Activated CD4-positive, alpha-beta T cell treated with anti-CD3 and anti-CD28 coated beads, Interleukin-2, amount 50 U/mL, for 16 hours (primary cell): ENCODE results near the gene ADARB1.
A peak's percentile ranks its signal among the peaks of the same experiment; 100 is the strongest.

ENCODE experiments used
- DNase-seq: peaks from one replicate; pipeline ENCODE4 v3.0.0-alpha.2; 2020

ADARB1 gene

GRCh38 chr21:45215213-45215612 lies 140.8 kb downstream of the ADARB1 start:
- DNase-seq, result no peak

- no peak for DNase-seq
These were observed 142.6 kb downstream of the ADARB1 start for GRCh38 chr21:45217010-45217409.

GRCh38 chr21:45219517-45219916 lies 145.1 kb downstream of the ADARB1 start:
- DNase-seq, result no peak

GRCh38 chr21:45220071-45220481 lies 145.7 kb downstream of the ADARB1 start:
- DNase-seq, result no peak

- no peak for DNase-seq
These were observed 146.5 kb downstream of the ADARB1 start for GRCh38 chr21:45220714-45221490.

- DNase-seq, result no peak
These were observed 147.6 kb downstream of the ADARB1 start for GRCh38 chr21:45222001-45222400.

- no peak for DNase-seq
These were observed 149.1 kb downstream of the ADARB1 start for GRCh38 chr21:45223236-45224185.

GRCh38 chr21:45224189-45224938 lies 150.0 kb downstream of the ADARB1 start:
- DNase-seq, result no peak

GRCh38 chr21:45225041-45225740 lies 150.8 kb downstream of the ADARB1 start:
- no peak for DNase-seq

GRCh38 chr21:45225741-45226327 lies 151.5 kb downstream of the ADARB1 start:
- DNase-seq, result no peak

GRCh38 chr21:45226540-45227326 lies 152.4 kb downstream of the ADARB1 start:
- peak; percentile 23 for DNase-seq

- no peak for DNase-seq
These were observed 153.4 kb downstream of the ADARB1 start for GRCh38 chr21:45227735-45228134.

GRCh38 chr21:45228171-45228641 lies 153.8 kb downstream of the ADARB1 start:
- peak; percentile 75 for DNase-seq

- no peak for DNase-seq
These were observed 154.4 kb downstream of the ADARB1 start for GRCh38 chr21:45228656-45229240.

GRCh38 chr21:45231705-45232104 lies 157.3 kb downstream of the ADARB1 start:
- DNase-seq, result no peak

GRCh38 chr21:45234127-45234526 lies 159.7 kb downstream of the ADARB1 start:
- DNase-seq, result no peak

- DNase-seq, result no peak
These were observed 160.6 kb downstream of the ADARB1 start for GRCh38 chr21:45234965-45235364.

GRCh38 chr21:45235488-45235887 lies 161.1 kb downstream of the ADARB1 start:
- no peak for DNase-seq

GRCh38 chr21:45236481-45236880 lies 162.1 kb downstream of the ADARB1 start:
- no peak for DNase-seq

GRCh38 chr21:45237401-45237800 lies 163.0 kb downstream of the ADARB1 start:
- no peak for DNase-seq

- DNase-seq, result no peak
These were observed 167.0 kb downstream of the ADARB1 start for GRCh38 chr21:45241357-45241756.
